ENCODE data around the gene RELL1.

RELL1 gene

GRCh38 chr4:37656649-37657048 is 29.5 kb downstream of the RELL1 start:
- TF ChIP-seq PRDM4 (tag by site-specific recombination; IDR thresholded peaks at IDR 0.05): no peak
- peak; percentile 63 for TF ChIP-seq SETDB1 (IDR thresholded peaks at IDR 0.05; ENCODE audit: insufficient read length, low read length)
- Histone ChIP-seq H3K36me3 (ENCODE audit: control insufficient read depth in 2 of 2, insufficient read depth in 1 of 2, low read length in 2 of 2) (peaks cover 0 to 4% of the 10 kb centered on the region in 2 experiments; a peak in 1 of 3 replicates), H3K9me3 (ENCODE audit: control insufficient read depth, insufficient read depth, low read depth, low read length) (no peaks in the 10 kb centered on the region), H3K4me1 (ENCODE audit: control insufficient read depth, insufficient read depth, low read length) (no peaks in the 10 kb centered on the region; the same call in 1 of the 2 replicates), H3K27ac (ENCODE audit: extremely low read depth, low read depth, low read length) (no peak overlapping the region), H3K4me3 (ENCODE audit: low read depth, low read length) (no peak overlapping the region)
- ChIA-PET CTCF (no interaction called here), POLR2A (no interaction called here)

- ChIA-PET POLR2A (no interaction called here), CTCF (no interaction called here)
- Histone ChIP-seq H3K36me3 (ENCODE audit: control insufficient read depth in 2 of 2, insufficient read depth in 1 of 2, low read length in 2 of 2) (peaks cover 0 to 4% of the 10 kb centered on the region in 2 experiments; a peak in 1 of 3 replicates), H3K4me3 (ENCODE audit: low read depth, low read length) (no peak overlapping the region), H3K4me1 (ENCODE audit: control insufficient read depth, insufficient read depth, low read length) (no peaks in the 10 kb centered on the region), H3K9me3 (ENCODE audit: control insufficient read depth, insufficient read depth, low read depth, low read length) (no peaks in the 10 kb centered on the region), H3K27ac (ENCODE audit: extremely low read depth, low read depth, low read length) (no peak overlapping the region)
- TF ChIP-seq ZNF610 (tag by site-specific recombination; IDR thresholded peaks at IDR 0.05; ENCODE audit: borderline replicate concordance) (no peak), ZBTB10 (tag by site-specific recombination; IDR thresholded peaks at IDR 0.05) (no peak), ZNF701 (tag by site-specific recombination; IDR thresholded peaks at IDR 0.05) (no peak), ZBTB20 (tag by site-specific recombination; IDR thresholded peaks at IDR 0.05) (no peak), WT1 (tag by site-specific recombination; IDR thresholded peaks at IDR 0.05) (no peak), SCRT2 (tag by site-specific recombination; IDR thresholded peaks at IDR 0.05) (no peak), ZEB2 (tag by site-specific recombination; IDR thresholded peaks at IDR 0.05) (no peak), PRDM10 (tag by site-specific recombination; IDR thresholded peaks at IDR 0.05) (no peak), ZNF513 (tag by site-specific recombination; IDR thresholded peaks at IDR 0.05) (no peak), SETDB1 (IDR thresholded peaks at IDR 0.05; ENCODE audit: insufficient read length, low read length) (peak; percentile 52), ZNF48 (tag by site-specific recombination; IDR thresholded peaks at IDR 0.05) (no peak), GLI2 (tag by site-specific recombination; IDR thresholded peaks at IDR 0.05; ENCODE audit: borderline replicate concordance, low read depth) (no peak), OSR2 (tag by site-specific recombination; IDR thresholded peaks at IDR 0.05) (no peak), ZIC2 (tag by site-specific recombination; IDR thresholded peaks at IDR 0.05) (peak; percentile 48; the same call in 1 of the 2 replicates), TRIM28 (IDR thresholded peaks at IDR 0.05; ENCODE audit: borderline replicate concordance, low read length) (peak; percentile 80; the same call in 1 of the 2 replicates), GFI1B (tag by site-specific recombination; IDR thresholded peaks at IDR 0.05) (no peak), MEIS1 (CRISPR knock-in tag; IDR thresholded peaks at IDR 0.05; ENCODE audit: borderline replicate concordance) (no peak), PBX3 (CRISPR knock-in tag; IDR thresholded peaks at IDR 0.05) (no peak), ZNF112 (tag by site-specific recombination; IDR thresholded peaks at IDR 0.05) (no peak), ZFHX2 (tag by site-specific recombination; conservative IDR thresholded peaks at IDR 0.05) (no peak), ZNF311 (tag by site-specific recombination; IDR thresholded peaks at IDR 0.05; ENCODE audit: borderline replicate concordance) (no peak), ZNF571 (tag by site-specific recombination; IDR thresholded peaks at IDR 0.05) (no peak), ZNF341 (tag by site-specific recombination; IDR thresholded peaks at IDR 0.05; ENCODE audit: low read depth) (no peak), ZBTB48 (tag by site-specific recombination; IDR thresholded peaks at IDR 0.05) (no peak)
These were observed 32.6 kb downstream of the RELL1 start for GRCh38 chr4:37653601-37654000.
